Natural killer cell (primary cell): Measurements from ENCODE around the gene LRCH1. TPM values are rescaled to one million over a fixed set of nuclear protein-coding genes. Genes with fewer than 3 reads are reported as not detected.

Experiments used
- ATAC-seq, 3 donors: fragments of 150-1000 bp in 2 of 3; fragments of 200-7000 bp in 1 of 3; cut with Tn5 transposase; 1 replicate in 1 of 3; 2 replicates in 2 of 3; pipeline ENCODE4 v1.10.0; 2021; ENCODE audit warnings: mild to moderate bottlenecking in 2 of 3, moderate library complexity in 2 of 3
- DNase-seq, 2 donors: peaks; one replicate each; pipeline versions ENCODE4 v3.0.0 to v3.0.0-alpha.2; 2013 to 2021; ENCODE audit warnings: mixed read lengths in 1 of 2
- H3K27ac ChIP-seq: one replicate; pipeline ENCODE4 v1.5.1; 2013; ENCODE audit warnings: mild to moderate bottlenecking, low read length
- H3K27me3 ChIP-seq: one replicate; pipeline ENCODE4 v1.6.1; 2013; ENCODE audit warnings: low read length; ENCODE audit not compliant: control insufficient read depth, insufficient read depth
- H3K36me3 ChIP-seq: one replicate; pipeline ENCODE4 v1.6.1; 2013; ENCODE audit warnings: low read length; ENCODE audit not compliant: control insufficient read depth, insufficient read depth
- H3K4me1 ChIP-seq: one replicate; pipeline ENCODE4 v1.6.1; 2013; ENCODE audit warnings: low read length; ENCODE audit not compliant: control insufficient read depth, insufficient read depth
- H3K4me3 ChIP-seq: one replicate; pipeline ENCODE4 v1.5.1; 2013; ENCODE audit warnings: low read length
- H3K9me3 ChIP-seq: one replicate; pipeline ENCODE4 v1.6.1; 2013; ENCODE audit warnings: low read length; ENCODE audit not compliant: control insufficient read depth, insufficient read depth
- H3K27ac Mint-ChIP-seq, 2 donors: one replicate each; pipeline ENCODE4 v1.8.0; 2022; ENCODE audit warnings: mild to moderate bottlenecking in 2 of 2, mixed read lengths in 2 of 2, moderate library complexity in 1 of 2
- H3K27me3 Mint-ChIP-seq, 2 donors: one replicate each; pipeline ENCODE4 v1.8.0; 2022; ENCODE audit warnings: low read depth in 2 of 2, mixed read lengths in 2 of 2
- H3K36me3 Mint-ChIP-seq: one replicate; pipeline ENCODE4 v1.8.0; 2022; ENCODE audit warnings: mixed read lengths
- H3K4me1 Mint-ChIP-seq, 2 donors: one replicate each; pipeline ENCODE4 v1.8.0; 2022; ENCODE audit warnings: mixed read lengths in 2 of 2
- H3K4me3 Mint-ChIP-seq: one replicate; pipeline ENCODE4 v1.8.0; 2022; ENCODE audit warnings: mild to moderate bottlenecking, moderate library complexity, mixed read lengths
- H3K9me3 Mint-ChIP-seq, 2 donors: one replicate each; pipeline ENCODE4 v1.8.0; 2022; ENCODE audit warnings: mixed read lengths in 2 of 2
- WGBS: methylation state at CpG from one replicate; pipeline ENCODE4 v1.1.7; 2013; ENCODE audit warnings: missing lambda C conversion rate; ENCODE audit not compliant: insufficient coverage; 5-methylcytosine and 5-hydroxymethylcytosine counted together
- intact Hi-C: fragments of 100-400 bp; cut with micrococcal nuclease; formaldehyde crosslinking; loops from one replicate; pipeline ENCODE4 v1.14.2; 2022
- total RNA-seq, 4 donors: library from RNA; stranded (reverse); fragments of 120-200 nt in 1 of 4; gene quantifications; one replicate each; pipeline versions ENCODE4 v1.2.3 to v1.2.4, GENCODE V29; 2013 to 2022
- TF ChIP-seq, protein P1 (sequence below): fragments of 200-600 bp; IDR thresholded peaks from one replicate; pipeline ENCODE4 v1.8.0; 2022; ENCODE audit warnings: antibody characterized with exemption

The LRCH1 gene
- total RNA-seq, 3 donors from 2014 or later (not counting 1 experiment from before 2014, with no cell fraction given): 23.7 to 32.2 (median 29.6) TPM

DNA sequence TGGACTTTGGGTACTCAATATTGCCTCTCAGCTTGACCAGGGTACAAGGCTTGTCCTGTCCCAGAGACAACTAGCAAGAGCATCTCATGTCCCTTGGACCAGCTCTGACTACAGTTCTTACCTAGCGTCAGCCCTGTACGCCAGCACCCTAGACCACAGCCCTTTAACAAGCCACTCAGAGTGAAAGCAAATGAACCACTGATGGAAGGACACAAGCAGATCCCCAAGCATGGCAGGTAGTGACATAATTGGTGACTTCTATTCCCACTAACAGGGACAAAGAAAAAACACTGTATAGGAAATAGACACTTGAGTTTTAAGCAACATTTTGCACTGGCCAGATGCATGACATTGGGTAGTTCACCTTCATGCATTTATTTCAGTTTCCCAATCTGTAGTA is 8.8 kb upstream of the LRCH1 start:
- H3K27ac Mint-ChIP-seq: no peak overlapping the region
- Histone ChIP-seq H3K4me3 (no peak overlapping the region), H3K27ac (no peak overlapping the region), H3K9me3 (no peaks in the 10 kb centered on the region), H3K27me3 (no peaks in the 10 kb centered on the region), H3K36me3 (no peaks in the 10 kb centered on the region), H3K4me1 (no peaks in the 10 kb centered on the region)
- H3K36me3 Mint-ChIP-seq: no peaks in the 10 kb centered on the region
- no peak overlapping the region for H3K4me3 Mint-ChIP-seq
- peaks cover 8 to 16% of the 10 kb centered on the region in 2 donors for H3K27me3 Mint-ChIP-seq
- DNase-seq: no peak
- 59% methylated on average over 2 of the region's 2 CpGs for WGBS
- intact Hi-C loops: no loop called here
- TF ChIP-seq, protein P1, sequence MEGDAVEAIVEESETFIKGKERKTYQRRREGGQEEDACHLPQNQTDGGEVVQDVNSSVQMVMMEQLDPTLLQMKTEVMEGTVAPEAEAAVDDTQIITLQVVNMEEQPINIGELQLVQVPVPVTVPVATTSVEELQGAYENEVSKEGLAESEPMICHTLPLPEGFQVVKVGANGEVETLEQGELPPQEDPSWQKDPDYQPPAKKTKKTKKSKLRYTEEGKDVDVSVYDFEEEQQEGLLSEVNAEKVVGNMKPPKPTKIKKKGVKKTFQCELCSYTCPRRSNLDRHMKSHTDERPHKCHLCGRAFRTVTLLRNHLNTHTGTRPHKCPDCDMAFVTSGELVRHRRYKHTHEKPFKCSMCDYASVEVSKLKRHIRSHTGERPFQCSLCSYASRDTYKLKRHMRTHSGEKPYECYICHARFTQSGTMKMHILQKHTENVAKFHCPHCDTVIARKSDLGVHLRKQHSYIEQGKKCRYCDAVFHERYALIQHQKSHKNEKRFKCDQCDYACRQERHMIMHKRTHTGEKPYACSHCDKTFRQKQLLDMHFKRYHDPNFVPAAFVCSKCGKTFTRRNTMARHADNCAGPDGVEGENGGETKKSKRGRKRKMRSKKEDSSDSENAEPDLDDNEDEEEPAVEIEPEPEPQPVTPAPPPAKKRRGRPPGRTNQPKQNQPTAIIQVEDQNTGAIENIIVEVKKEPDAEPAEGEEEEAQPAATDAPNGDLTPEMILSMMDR: no peak
- ATAC-seq: no peak
- H3K9me3 Mint-ChIP-seq: no peaks in the 10 kb centered on the region
- no peaks in the 10 kb centered on the region for H3K4me1 Mint-ChIP-seq

DNA sequence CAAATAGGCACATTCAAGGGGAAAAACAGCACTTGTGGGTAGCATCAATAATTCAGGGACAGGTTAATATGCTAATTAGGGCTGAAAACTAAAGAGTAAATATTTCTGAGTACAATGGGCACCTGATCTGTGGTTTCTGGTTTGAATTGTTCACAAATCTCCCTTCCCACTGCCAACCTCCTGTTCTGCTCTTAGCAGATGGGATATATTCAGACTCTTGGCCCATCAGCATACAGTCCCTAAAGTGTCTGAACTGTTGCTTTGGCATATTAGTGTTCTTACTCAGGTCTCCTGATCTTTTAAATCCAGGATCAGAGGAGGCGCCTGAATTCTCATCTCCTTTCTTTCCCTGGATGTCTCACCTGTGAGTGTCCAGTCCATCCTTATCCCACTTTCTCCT is 8.2 kb upstream of the LRCH1 start:
- Histone ChIP-seq H3K27me3 (no peaks in the 10 kb centered on the region), H3K4me3 (no peak overlapping the region), H3K9me3 (no peaks in the 10 kb centered on the region), H3K4me1 (no peaks in the 10 kb centered on the region), H3K27ac (no peak overlapping the region), H3K36me3 (no peaks in the 10 kb centered on the region)
- intact Hi-C loops: no loop called here
- DNase-seq (no peak), ATAC-seq (no peak)
- Mint-ChIP-seq H3K9me3 (no peaks in the 10 kb centered on the region), H3K4me3 (no peak overlapping the region), H3K27me3 (peaks cover 10 to 17% of the 10 kb centered on the region in 2 donors), H3K36me3 (no peaks in the 10 kb centered on the region), H3K27ac (no peak overlapping the region), H3K4me1 (no peaks in the 10 kb centered on the region)
- 94% methylated on average over 1 of the region's 1 CpG for WGBS
- TF ChIP-seq, protein P1: no peak

- H3K27me3 ChIP-seq: peaks cover 3% of the 10 kb centered on the region
- ATAC-seq: peak in 1 of 3 donors; percentile 14
- DNase-seq: no peak
- Mint-ChIP-seq H3K36me3 (no peaks in the 10 kb centered on the region), H3K4me3 (no peak overlapping the region), H3K4me1 (no peaks in the 10 kb centered on the region), H3K27ac (no peak overlapping the region), H3K27me3 (peaks cover 10 to 17% of the 10 kb centered on the region in 2 donors), H3K9me3 (no peaks in the 10 kb centered on the region)
- no peaks in the 10 kb centered on the region for H3K36me3 ChIP-seq
- intact Hi-C loops: no loop called here
- TF ChIP-seq, protein P1: no peak
- no peaks in the 10 kb centered on the region for H3K4me1 ChIP-seq
- WGBS: 76% methylated on average over 7 of the region's 8 CpGs
- H3K27ac ChIP-seq: no peak overlapping the region
- H3K9me3 ChIP-seq: no peaks in the 10 kb centered on the region
- no peak overlapping the region for H3K4me3 ChIP-seq
Observed at GRCh38 chr13:46546084-46546768, 6.7 kb upstream of the LRCH1 start.

DNA sequence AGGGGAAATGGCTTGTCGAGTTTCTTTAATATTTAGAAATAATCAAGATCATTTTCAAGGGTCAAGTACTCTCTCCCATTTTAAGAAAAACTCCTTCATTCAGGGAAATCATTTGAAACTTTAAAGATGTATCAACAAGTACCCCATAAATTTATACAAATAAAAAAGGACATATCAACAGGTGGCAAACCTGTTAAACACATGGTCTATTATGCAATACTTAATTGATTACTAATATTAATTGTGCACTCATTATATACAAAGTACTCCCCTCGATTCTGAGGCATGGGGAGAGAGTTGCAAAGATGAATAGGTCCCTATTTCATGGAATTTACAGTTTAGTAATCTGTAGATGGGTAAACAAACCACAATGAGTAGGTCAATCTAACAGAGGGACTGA is 2.1 kb upstream of the LRCH1 start:
- intact Hi-C loops: loop anchor here (1.0 to 10.0 kb wide), 4 partner anchors 56 to 376 kb away; no protein-coding TSS in a partner anchor
- Histone ChIP-seq H3K4me3 (no peak overlapping the region), H3K36me3 (no peaks in the 10 kb centered on the region), H3K9me3 (no peaks in the 10 kb centered on the region), H3K27me3 (peaks cover 3% of the 10 kb centered on the region), H3K4me1 (peaks cover 20% of the 10 kb centered on the region), H3K27ac (no peak overlapping the region)
- Mint-ChIP-seq H3K27ac (no peak overlapping the region), H3K4me1 (peaks cover 27 to 32% of the 10 kb centered on the region in 2 donors), H3K27me3 (peaks cover 6 to 17% of the 10 kb centered on the region in 2 donors), H3K36me3 (no peaks in the 10 kb centered on the region), H3K4me3 (peak overlapping the region; percentile 13), H3K9me3 (no peaks in the 10 kb centered on the region)
- WGBS: no CpG with 5 or more reads among the region's 2 CpGs
- TF ChIP-seq, protein P1: no peak
- DNase-seq: no peak
- ATAC-seq: no peak
